A549 (cell line): ENCODE results near the gene DYRK3. TPM values are rescaled to one million over a fixed set of nuclear protein-coding genes. Genes with fewer than 3 reads are reported as not detected.

Experiments used
- ATAC-seq, 2 experiments: fragments of 200-7000 bp in 1 of 2; fragments of >200 bp in 1 of 2; cut with Nextera tagmentation in 1 of 2; cut with Tn5 transposase in 1 of 2; 3 replicates each; pipeline versions ENCODE4 v1.8.0 to v1.9.1; 2018 to 2020; ENCODE audit warnings: mild to moderate bottlenecking in 1 of 2, moderate library complexity in 1 of 2
- CTCF ChIA-PET: fragments of 300-600 bp; sonication (Branson Sonifier 250); formaldehyde crosslinking; extraction: SDS; loops from one replicate; lab custom pipeline; 2021; ENCODE audit warnings: antibody characterized with exemption, inconsistent platforms; lab: Yijun Ruan, JAX
- POLR2A ChIA-PET: fragments of 350-600 bp; formaldehyde crosslinking; extraction: SDS; loops from one replicate; lab custom pipeline; 2021; ENCODE audit warnings: antibody characterized with exemption, inconsistent platforms; lab: Yijun Ruan, JAX
- DNase-seq, 2 experiments: peaks; one replicate each; pipeline versions ENCODE4 v3.0.0 to v3.0.0-alpha.2; 2011 to 2016; ENCODE audit warnings: low read depth in 1 of 2, low spot score in 1 of 2
- FAIRE-seq: peaks from 2 replicates; lab custom pipeline; 2011; peaks lifted over from hg19 to GRCh38; lab: Jason Lieb, UNC
- H3K27ac ChIP-seq, 2 experiments: fragments of >200 bp; sonication (Bioruptor Twin); formaldehyde crosslinking; 3 replicates each; pipeline ENCODE4 v1.5.1; 2016 to 2017
- H3K4me1 ChIP-seq: fragments of >200 bp; sonication (Bioruptor Twin); formaldehyde crosslinking; 3 replicates; pipeline ENCODE4 v1.6.1; 2016
- H3K4me2 ChIP-seq: fragments of >200 bp; sonication (Bioruptor Twin); formaldehyde crosslinking; 3 replicates; pipeline ENCODE4 v1.6.1; 2016
- H3K4me3 ChIP-seq: fragments of >200 bp; sonication (Bioruptor Twin); formaldehyde crosslinking; 3 replicates; pipeline ENCODE4 v1.5.1; 2016
- H3K9me3 ChIP-seq: fragments of >200 bp; sonication (Bioruptor Twin); formaldehyde crosslinking; 3 replicates; pipeline ENCODE4 v1.6.1; 2016
- BCL3 ChIP-seq: fragments of >200 bp; sonication (Bioruptor Twin); formaldehyde crosslinking; IDR thresholded peaks from 3 replicates; pipeline ENCODE4 v1.6.1; 2016
- CBX2 ChIP-seq: fragments of 200-600 bp; sonication (generic); IDR thresholded peaks from 2 replicates; pipeline ENCODE4 v1.6.1; 2016; ENCODE audit warnings: low read depth, mild to moderate bottlenecking, borderline replicate concordance
- CBX8 ChIP-seq: fragments of 200-600 bp; sonication (generic); IDR thresholded peaks from 2 replicates; pipeline ENCODE4 v1.6.1; 2016
- CHD4 ChIP-seq: fragments of 200-600 bp; sonication (generic); IDR thresholded peaks from 2 replicates; pipeline ENCODE4 v1.6.1; 2016; ENCODE audit warnings: antibody characterized with exemption, mild to moderate bottlenecking, borderline replicate concordance
- EHF ChIP-seq: fragments of 250-450 bp; sonication (Bioruptor Pico); IDR thresholded peaks from 2 replicates; pipeline ENCODE4 v1.5.0; 2020; ENCODE audit warnings: mild to moderate bottlenecking
- EHMT2 ChIP-seq: fragments of 200-600 bp; sonication (generic); IDR thresholded peaks from 2 replicates; pipeline ENCODE4 v1.6.1; 2016; ENCODE audit warnings: antibody characterized with exemption, low read depth, mild to moderate bottlenecking, moderate library complexity
- EP300 ChIP-seq, 2 experiments: fragments of >200 bp; sonication (Bioruptor Twin); formaldehyde crosslinking; IDR thresholded peaks; 2 replicates in 1 of 2; 3 replicates in 1 of 2; pipeline ENCODE4 v1.6.1; 2016 to 2017
- FOXS1 ChIP-seq: fragments of 250-450 bp; sonication (Bioruptor Pico); IDR thresholded peaks from 2 replicates; pipeline ENCODE4 v1.5.0; 2020; ENCODE audit warnings: mild to moderate bottlenecking, moderate library complexity
- GATA3 ChIP-seq: IDR thresholded peaks from 2 replicates; pipeline ENCODE4 v1.6.1; 2012; ENCODE audit warnings: borderline replicate concordance
- HES2 ChIP-seq: fragments of >200 bp; sonication (Bioruptor Twin); formaldehyde crosslinking; IDR thresholded peaks from 2 replicates; pipeline ENCODE4 v1.6.1; 2016
- HEYL ChIP-seq: fragments of 250-450 bp; sonication (Bioruptor Pico); IDR thresholded peaks from 2 replicates; pipeline ENCODE4 v1.8.0; 2021; ENCODE audit warnings: mild to moderate bottlenecking, moderate library complexity
- HOXA7 ChIP-seq: fragments of 250-450 bp; sonication (Bioruptor Pico); IDR thresholded peaks from 2 replicates; pipeline ENCODE4 v1.5.0; 2020; ENCODE audit warnings: mild to moderate bottlenecking, moderate library complexity
- HOXB13 ChIP-seq: fragments of 250-450 bp; sonication (Bioruptor Pico); IDR thresholded peaks from 2 replicates; pipeline ENCODE4 v1.5.0; 2020; ENCODE audit warnings: low read depth, mild to moderate bottlenecking, moderate library complexity
- JUN ChIP-seq, 2 experiments: fragments of >200 bp; sonication (Bioruptor Twin); formaldehyde crosslinking; IDR thresholded peaks; 2 replicates in 1 of 2; 3 replicates in 1 of 2; pipeline ENCODE4 v1.6.1; 2016 to 2017
- KDM5A ChIP-seq: fragments of 200-600 bp; sonication (generic); IDR thresholded peaks from 2 replicates; pipeline ENCODE4 v1.6.1; 2016; ENCODE audit warnings: antibody characterized with exemption, mild to moderate bottlenecking
- MAX ChIP-seq: IDR thresholded peaks from 2 replicates; pipeline ENCODE4 v1.6.1; 2012
- MAZ ChIP-seq: fragments of 150-350 bp; IDR thresholded peaks from 2 replicates; pipeline ENCODE4 v1.6.1; 2014; ENCODE audit warnings: antibody characterized with exemption, low read depth, low read length, borderline replicate concordance
- MYC ChIP-seq: IDR thresholded peaks from 2 replicates; pipeline ENCODE4 v1.6.1; 2012; ENCODE audit warnings: mild to moderate bottlenecking, inconsistent platforms, low read length, improper control_type of control experiment, borderline replicate concordance
- NFE2L2 ChIP-seq: fragments of 150-350 bp; conservative IDR thresholded peaks from 2 replicates; pipeline ENCODE4 v1.6.1; 2014; ENCODE audit warnings: low read length
- NR3C1 ChIP-seq: fragments of >200 bp; sonication (Bioruptor Twin); formaldehyde crosslinking; IDR thresholded peaks from 3 replicates; pipeline ENCODE4 v1.6.1; 2017
- PBX3 ChIP-seq: IDR thresholded peaks from 2 replicates; pipeline ENCODE4 v1.6.1; 2012
- PHF8 ChIP-seq: fragments of 200-600 bp; sonication (generic); IDR thresholded peaks from 2 replicates; pipeline ENCODE4 v1.6.1; 2016; ENCODE audit warnings: low read depth, mild to moderate bottlenecking, antibody characterized with exemption, moderate library complexity, borderline replicate concordance
- POLR2A ChIP-seq: IDR thresholded peaks from 2 replicates; pipeline ENCODE4 v1.6.1; 2012; ENCODE audit warnings: mild to moderate bottlenecking, low read length
- POLR2AphosphoS2 ChIP-seq: conservative IDR thresholded peaks from 2 replicates; pipeline ENCODE4 v1.6.1; 2012; ENCODE audit warnings: low read length, improper control_type of control experiment, inconsistent platforms
- RCOR1 ChIP-seq: fragments of 150-350 bp; IDR thresholded peaks from 2 replicates; pipeline ENCODE4 v1.6.1; 2014; ENCODE audit warnings: antibody characterized with exemption, low read length, low read depth
- RFX5 ChIP-seq: fragments of 450-650 bp; IDR thresholded peaks from 2 replicates; pipeline ENCODE4 v1.7.1; 2014; ENCODE audit warnings: antibody characterized with exemption, mild to moderate bottlenecking, moderate library complexity
- TFCP2L1 ChIP-seq: fragments of 250-450 bp; sonication (Bioruptor Pico); IDR thresholded peaks from 2 replicates; pipeline ENCODE4 v1.5.0; 2021; ENCODE audit warnings: mild to moderate bottlenecking
- ZC3H11A ChIP-seq: fragments of 450-650 bp; IDR thresholded peaks from 2 replicates; pipeline ENCODE4 v1.6.1; 2014; ENCODE audit warnings: antibody characterized with exemption, mild to moderate bottlenecking
- ZNF302 ChIP-seq: fragments of 250-450 bp; sonication (Bioruptor Pico); IDR thresholded peaks from 2 replicates; pipeline ENCODE4 v1.9.0; 2021; ENCODE audit warnings: inconsistent platforms, mild to moderate bottlenecking, moderate library complexity
- WGBS: methylation state at CpG from one replicate; pipeline ENCODE4 v1.1.6; 2017; ENCODE audit errors: missing lambda C conversion rate; 5-methylcytosine and 5-hydroxymethylcytosine counted together
- polyA plus RNA-seq, 4 experiments: library from polyadenylated mRNA; depleted of rRNA in 3 of 4; stranded (reverse); fragments of >200 nt; fragmentation: RNase III in 1 of 4; extraction: RNeasy Plus Mini Kit Qiagen cat#74134 plus additional on column Dnase treatment in 1 of 4; gene quantifications; 2 replicates in 3 of 4; 3 replicates in 1 of 4; pipeline ENCODE4 v1.2.3, GENCODE V29; 2011 to 2017

DYRK3 gene
- polyA plus RNA-seq, 2 of the 4 experiments (the other 2 are of a cell fraction) = 7.3 to 8.7 TPM

- ATAC-seq (no peak), FAIRE-seq (no peak)
- POLR2A ChIA-PET = no interaction called here
Observed at GRCh38 chr1:206646504-206646903, 11.2 kb downstream of the DYRK3 start.

DNA sequence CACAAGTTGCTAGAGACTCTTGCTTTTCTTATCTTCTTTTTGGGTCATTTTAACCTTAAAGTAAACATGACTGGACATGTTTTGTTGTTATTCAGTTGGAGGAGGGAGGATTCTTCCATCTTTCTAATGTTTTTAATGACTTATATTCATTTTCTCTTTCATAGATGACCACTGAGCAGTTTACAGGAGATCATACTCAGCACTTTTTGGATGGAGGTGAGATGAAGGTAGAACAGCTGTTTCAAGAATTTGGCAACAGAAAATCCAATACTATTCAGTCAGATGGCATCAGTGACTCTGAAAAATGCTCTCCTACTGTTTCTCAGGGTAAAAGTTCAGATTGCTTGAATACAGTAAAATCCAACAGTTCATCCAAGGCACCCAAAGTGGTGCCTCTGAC is 11.9 kb downstream of the DYRK3 start:
- POLR2A ChIA-PET = no interaction called here
- CTCF ChIA-PET = interaction anchor here (0.8 to 5.0 kb wide), 7 partner anchors 11 to 261 kb away, joined by 3 to 51 read pairs (median 7); partner anchors contain the start of gene DYRK3
- no peak for FAIRE-seq

More at GRCh38 chr1:206646504-206646903, 11.2 kb downstream of the DYRK3 start:
- Histone ChIP-seq H3K4me1 (no peaks in the 10 kb centered on the region), H3K4me3 (no peak overlapping the region), H3K27ac (no peak overlapping the region), H3K4me2 (no peak overlapping the region)
- 88% methylated on average over 1 of the region's 1 CpG for WGBS
- no peak for TF ChIP-seq ZC3H11A
- no peak for TF ChIP-seq HEYL (CRISPR knock-in tag)
- TF ChIP-seq PBX3 = no peak
- no peak for TF ChIP-seq MAX
- no peak for TF ChIP-seq RFX5
- no peak for TF ChIP-seq HOXA7 (CRISPR knock-in tag)
- TF ChIP-seq HOXB13 (CRISPR knock-in tag) = no peak
- TF ChIP-seq NR3C1 = no peak
- no peak for TF ChIP-seq POLR2AphosphoS2
- no peak for TF ChIP-seq BCL3
- no peak for TF ChIP-seq PHF8
- no peak for TF ChIP-seq EHMT2
- no peak for TF ChIP-seq CBX2
- TF ChIP-seq RCOR1 = no peak
- TF ChIP-seq, all 56 proteins: peak for 0
- H3K9me3 ChIP-seq = no peaks in the 10 kb centered on the region
- CTCF ChIA-PET = interaction anchor here (1.0 to 4.0 kb wide), 5 partner anchors 16 to 333 kb away, joined by 3 to 23 read pairs (median 5); no protein-coding TSS in a partner anchor
- no peak for DNase-seq

DNA sequence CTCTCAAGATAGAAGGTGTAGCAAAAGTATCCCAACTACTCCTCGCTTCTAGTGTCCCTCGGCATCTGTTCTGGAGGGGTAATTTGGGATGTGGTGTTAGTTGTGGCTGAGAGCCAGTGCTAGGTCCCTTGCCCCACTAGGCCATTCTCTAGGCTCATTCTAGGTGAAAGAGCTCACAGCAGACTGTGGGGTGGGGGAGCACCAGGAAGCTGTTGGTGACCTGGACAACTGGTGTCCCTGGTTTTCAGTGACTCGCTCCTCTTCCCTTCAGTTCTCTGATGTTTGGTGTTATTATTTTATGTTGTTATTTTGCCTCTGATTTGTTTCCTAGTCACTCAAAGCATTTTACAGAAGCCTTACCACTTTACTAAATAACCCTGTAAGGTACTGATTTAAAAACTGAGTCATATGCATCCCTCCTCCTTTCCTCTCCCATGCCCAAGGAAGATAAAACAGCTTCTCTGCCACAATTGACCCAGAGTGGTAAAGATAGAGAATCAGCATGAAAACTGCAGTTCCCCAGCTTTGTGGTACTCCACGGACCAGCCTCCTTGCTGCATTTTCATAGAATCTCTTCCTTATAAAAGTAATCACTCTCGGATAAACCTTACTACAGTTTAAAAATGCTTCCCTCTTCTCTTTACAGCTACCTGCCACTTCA is 14.1 kb downstream of the DYRK3 start:
- DNase-seq (no peak), FAIRE-seq (no peak), ATAC-seq (no peak)
- WGBS = 90% methylated on average over 5 of the region's 5 CpGs
- CTCF ChIA-PET = interaction anchor here (0.6 to 5.0 kb wide), 10 partner anchors 9 to 478 kb away, joined by 3 to 51 read pairs (median 6); no protein-coding TSS in a partner anchor
- no peaks in the 10 kb centered on the region for H3K4me1 ChIP-seq
- H3K27ac ChIP-seq = no peak overlapping the region
- POLR2A ChIA-PET = interaction anchor here (0.5 kb wide), 1 partner anchor 30 kb away, joined by 4 read pairs; no protein-coding TSS in a partner anchor
- H3K4me2 ChIP-seq = no peak overlapping the region
- H3K9me3 ChIP-seq = no peaks in the 10 kb centered on the region
- no peak for TF ChIP-seq HEYL (CRISPR knock-in tag)
- no peak for TF ChIP-seq GATA3
- TF ChIP-seq PBX3 = no peak
- TF ChIP-seq EHMT2 = no peak
- no peak for TF ChIP-seq CHD4
- TF ChIP-seq EHF (CRISPR knock-in tag) = no peak
- TF ChIP-seq ZNF302 (CRISPR knock-in tag) = no peak
- no peak for TF ChIP-seq PHF8
- TF ChIP-seq HES2 = no peak
- no peak for TF ChIP-seq TFCP2L1
- no peak for TF ChIP-seq NFE2L2
- TF ChIP-seq JUN (IDR thresholded peaks at IDR 0.05) = no peak
- no peak for TF ChIP-seq POLR2AphosphoS2
- TF ChIP-seq EP300 (IDR thresholded peaks at IDR 0.05) = no peak
- no peak for TF ChIP-seq POLR2A
- TF ChIP-seq MYC = no peak
- no peak for TF ChIP-seq FOXS1 (CRISPR knock-in tag)
- no peak for TF ChIP-seq KDM5A
- TF ChIP-seq CBX8 = no peak
- H3K4me3 ChIP-seq = no peak overlapping the region

More for the DNA sequence above, 11.9 kb downstream of the DYRK3 start:
- Histone ChIP-seq H3K4me1 (no peaks in the 10 kb centered on the region), H3K9me3 (no peaks in the 10 kb centered on the region), H3K27ac (no peak overlapping the region), H3K4me3 (no peak overlapping the region), H3K4me2 (no peak overlapping the region)
- no peak for ATAC-seq
- no peak for TF ChIP-seq TFCP2L1
- no peak for TF ChIP-seq CHD4
- no peak for TF ChIP-seq JUN (IDR thresholded peaks at IDR 0.05)
- no peak for TF ChIP-seq EP300 (IDR thresholded peaks at IDR 0.05)
- no peak for TF ChIP-seq MAZ
- TF ChIP-seq KDM5A = no peak
- TF ChIP-seq GATA3 = no peak
- no peak for DNase-seq
